ENCODE results near the gene STPG3. TPM values are rescaled to one million over a fixed set of nuclear protein-coding genes. Genes with fewer than 3 reads are reported as not detected.
A peak's percentile ranks its signal among the peaks of the same experiment; 100 is the strongest.

The STPG3 gene
- total and polyA plus RNA-seq, 2 of the 13 experiments (the other 11 are each of a cell fraction or from before 2014, with no cell fraction given), result not detected

DNA sequence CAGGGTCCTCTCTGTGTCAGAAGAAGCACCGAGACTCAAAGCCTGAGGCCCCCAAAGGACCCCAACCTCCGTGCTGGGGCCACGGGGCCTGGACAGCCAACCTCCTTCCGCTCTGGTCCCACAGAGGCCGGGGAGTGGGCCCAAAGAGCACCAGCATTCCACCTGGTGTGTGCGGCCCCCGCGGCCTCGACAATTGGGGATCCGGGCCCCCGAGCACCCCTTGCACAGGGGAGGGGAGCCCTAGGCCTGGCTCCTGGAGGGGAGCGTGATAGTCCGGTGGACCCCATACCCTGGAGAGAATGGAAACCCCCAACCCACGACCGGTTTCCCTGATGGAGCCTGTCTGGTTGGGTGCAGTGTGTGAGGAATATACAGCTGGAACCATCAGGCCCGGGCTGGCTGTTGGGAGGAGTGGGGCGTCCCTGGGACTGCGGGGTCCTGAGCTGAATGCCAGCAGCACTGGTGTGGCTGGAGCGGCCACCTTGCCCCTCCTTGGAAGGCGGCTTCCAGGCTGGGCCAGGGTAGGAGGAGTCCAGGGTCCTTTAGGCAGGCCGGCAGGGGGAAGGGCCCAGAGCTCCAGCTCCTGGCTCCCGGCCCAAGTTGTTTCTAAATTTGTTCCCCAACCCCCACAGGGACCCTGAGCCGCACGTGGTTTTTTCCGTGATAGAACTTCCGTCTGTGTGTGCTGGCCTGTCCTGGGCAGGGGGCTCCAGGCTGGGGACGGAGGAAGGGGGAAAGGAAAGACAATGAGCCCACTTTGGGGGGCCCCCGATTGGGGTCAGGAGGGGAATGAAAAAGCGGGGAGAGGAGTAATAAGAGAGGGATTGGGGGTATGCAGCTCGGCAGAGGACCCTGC is 25.6 kb downstream of the STPG3 start (continued):
- TF ChIP-seq, protein P1, sequence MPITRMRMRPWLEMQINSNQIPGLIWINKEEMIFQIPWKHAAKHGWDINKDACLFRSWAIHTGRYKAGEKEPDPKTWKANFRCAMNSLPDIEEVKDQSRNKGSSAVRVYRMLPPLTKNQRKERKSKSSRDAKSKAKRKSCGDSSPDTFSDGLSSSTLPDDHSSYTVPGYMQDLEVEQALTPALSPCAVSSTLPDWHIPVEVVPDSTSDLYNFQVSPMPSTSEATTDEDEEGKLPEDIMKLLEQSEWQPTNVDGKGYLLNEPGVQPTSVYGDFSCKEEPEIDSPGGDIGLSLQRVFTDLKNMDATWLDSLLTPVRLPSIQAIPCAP (CRISPR knock-in tag; IDR thresholded peaks at IDR 0.05; ENCODE audit: low read depth), result 0 out of 2 replicates have a peak, but pooled peaks have one; percentile 47
- TF ChIP-seq ZNF615 (CRISPR knock-in tag; IDR thresholded peaks at IDR 0.05; ENCODE audit: borderline replicate concordance) (peak; percentile 64; the same call in 1 of the 2 replicates), DR1 (CRISPR knock-in tag; IDR thresholded peaks at IDR 0.05) (0 out of 2 replicates have a peak, but pooled peaks have one; percentile 43), ZNF432 (CRISPR knock-in tag; IDR thresholded peaks at IDR 0.05; ENCODE audit: borderline replicate concordance) (no peak), BRCA1 (CRISPR knock-in tag; IDR thresholded peaks at IDR 0.05) (no peak), ZNF496 (CRISPR knock-in tag; IDR thresholded peaks at IDR 0.05; ENCODE audit: insufficient replicate concordance) (no peak), ZFP90 (CRISPR knock-in tag; IDR thresholded peaks at IDR 0.05; ENCODE audit: borderline replicate concordance) (0 out of 2 replicates have a peak, but pooled peaks have one; percentile 19), AGO1 (IDR thresholded peaks at IDR 0.05; ENCODE audit: low read depth, low read length, poor library complexity, severe bottlenecking) (peak; percentile 22), HNRNPL (IDR thresholded peaks at IDR 0.05; ENCODE audit: low read depth, low read length) (no peak), PHF5A (CRISPR knock-in tag; IDR thresholded peaks at IDR 0.05; ENCODE audit: low read depth, unreplicated experiment) (no peak), ARNT2 (CRISPR knock-in tag; IDR thresholded peaks at IDR 0.05; ENCODE audit: low read depth) (0 out of 2 replicates have a peak, but pooled peaks have one; percentile 29)
- TF ChIP-seq, protein P2, sequence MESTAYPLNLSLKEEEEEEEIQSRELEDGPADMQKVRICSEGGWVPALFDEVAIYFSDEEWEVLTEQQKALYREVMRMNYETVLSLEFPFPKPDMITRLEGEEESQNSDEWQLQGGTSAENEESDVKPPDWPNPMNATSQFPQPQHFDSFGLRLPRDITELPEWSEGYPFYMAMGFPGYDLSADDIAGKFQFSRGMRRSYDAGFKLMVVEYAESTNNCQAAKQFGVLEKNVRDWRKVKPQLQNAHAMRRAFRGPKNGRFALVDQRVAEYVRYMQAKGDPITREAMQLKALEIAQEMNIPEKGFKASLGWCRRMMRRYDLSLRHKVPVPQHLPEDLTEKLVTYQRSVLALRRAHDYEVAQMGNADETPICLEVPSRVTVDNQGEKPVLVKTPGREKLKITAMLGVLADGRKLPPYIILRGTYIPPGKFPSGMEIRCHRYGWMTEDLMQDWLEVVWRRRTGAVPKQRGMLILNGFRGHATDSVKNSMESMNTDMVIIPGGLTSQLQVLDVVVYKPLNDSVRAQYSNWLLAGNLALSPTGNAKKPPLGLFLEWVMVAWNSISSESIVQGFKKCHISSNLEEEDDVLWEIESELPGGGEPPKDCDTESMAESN (CRISPR knock-in tag; conservative IDR thresholded peaks at IDR 0.05), result peak; percentile 70
- TF ChIP-seq, protein P3, sequence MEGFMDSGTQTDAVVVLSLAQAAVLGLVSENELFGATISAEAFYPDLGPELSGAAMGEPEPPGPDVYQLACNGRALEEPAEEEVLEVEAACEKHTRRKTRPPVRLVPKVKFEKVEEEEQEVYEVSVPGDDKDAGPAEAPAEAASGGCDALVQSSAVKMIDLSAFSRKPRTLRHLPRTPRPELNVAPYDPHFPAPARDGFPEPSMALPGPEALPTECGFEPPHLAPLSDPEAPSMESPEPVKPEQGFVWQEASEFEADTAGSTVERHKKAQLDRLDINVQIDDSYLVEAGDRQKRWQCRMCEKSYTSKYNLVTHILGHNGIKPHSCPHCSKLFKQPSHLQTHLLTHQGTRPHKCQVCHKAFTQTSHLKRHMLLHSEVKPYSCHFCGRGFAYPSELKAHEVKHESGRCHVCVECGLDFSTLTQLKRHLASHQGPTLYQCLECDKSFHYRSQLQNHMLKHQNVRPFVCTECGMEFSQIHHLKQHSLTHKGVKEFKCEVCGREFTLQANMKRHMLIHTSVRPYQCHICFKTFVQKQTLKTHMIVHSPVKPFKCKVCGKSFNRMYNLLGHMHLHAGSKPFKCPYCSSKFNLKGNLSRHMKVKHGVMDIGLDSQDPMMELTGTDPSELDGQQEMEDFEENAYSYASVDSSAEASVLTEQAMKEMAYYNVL (CRISPR knock-in tag; IDR thresholded peaks at IDR 0.05; ENCODE audit: borderline replicate concordance), result peak; percentile 37; the same call in 1 of the 2 replicates
- TF ChIP-seq, protein P4, sequence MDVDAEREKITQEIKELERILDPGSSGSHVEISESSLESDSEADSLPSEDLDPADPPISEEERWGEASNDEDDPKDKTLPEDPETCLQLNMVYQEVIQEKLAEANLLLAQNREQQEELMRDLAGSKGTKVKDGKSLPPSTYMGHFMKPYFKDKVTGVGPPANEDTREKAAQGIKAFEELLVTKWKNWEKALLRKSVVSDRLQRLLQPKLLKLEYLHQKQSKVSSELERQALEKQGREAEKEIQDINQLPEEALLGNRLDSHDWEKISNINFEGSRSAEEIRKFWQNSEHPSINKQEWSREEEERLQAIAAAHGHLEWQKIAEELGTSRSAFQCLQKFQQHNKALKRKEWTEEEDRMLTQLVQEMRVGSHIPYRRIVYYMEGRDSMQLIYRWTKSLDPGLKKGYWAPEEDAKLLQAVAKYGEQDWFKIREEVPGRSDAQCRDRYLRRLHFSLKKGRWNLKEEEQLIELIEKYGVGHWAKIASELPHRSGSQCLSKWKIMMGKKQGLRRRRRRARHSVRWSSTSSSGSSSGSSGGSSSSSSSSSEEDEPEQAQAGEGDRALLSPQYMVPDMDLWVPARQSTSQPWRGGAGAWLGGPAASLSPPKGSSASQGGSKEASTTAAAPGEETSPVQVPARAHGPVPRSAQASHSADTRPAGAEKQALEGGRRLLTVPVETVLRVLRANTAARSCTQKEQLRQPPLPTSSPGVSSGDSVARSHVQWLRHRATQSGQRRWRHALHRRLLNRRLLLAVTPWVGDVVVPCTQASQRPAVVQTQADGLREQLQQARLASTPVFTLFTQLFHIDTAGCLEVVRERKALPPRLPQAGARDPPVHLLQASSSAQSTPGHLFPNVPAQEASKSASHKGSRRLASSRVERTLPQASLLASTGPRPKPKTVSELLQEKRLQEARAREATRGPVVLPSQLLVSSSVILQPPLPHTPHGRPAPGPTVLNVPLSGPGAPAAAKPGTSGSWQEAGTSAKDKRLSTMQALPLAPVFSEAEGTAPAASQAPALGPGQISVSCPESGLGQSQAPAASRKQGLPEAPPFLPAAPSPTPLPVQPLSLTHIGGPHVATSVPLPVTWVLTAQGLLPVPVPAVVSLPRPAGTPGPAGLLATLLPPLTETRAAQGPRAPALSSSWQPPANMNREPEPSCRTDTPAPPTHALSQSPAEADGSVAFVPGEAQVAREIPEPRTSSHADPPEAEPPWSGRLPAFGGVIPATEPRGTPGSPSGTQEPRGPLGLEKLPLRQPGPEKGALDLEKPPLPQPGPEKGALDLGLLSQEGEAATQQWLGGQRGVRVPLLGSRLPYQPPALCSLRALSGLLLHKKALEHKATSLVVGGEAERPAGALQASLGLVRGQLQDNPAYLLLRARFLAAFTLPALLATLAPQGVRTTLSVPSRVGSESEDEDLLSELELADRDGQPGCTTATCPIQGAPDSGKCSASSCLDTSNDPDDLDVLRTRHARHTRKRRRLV (CRISPR knock-in tag; IDR thresholded peaks at IDR 0.05), result peak; percentile 35; the same call in 1 of the 2 replicates
- TF ChIP-seq, protein P5, sequence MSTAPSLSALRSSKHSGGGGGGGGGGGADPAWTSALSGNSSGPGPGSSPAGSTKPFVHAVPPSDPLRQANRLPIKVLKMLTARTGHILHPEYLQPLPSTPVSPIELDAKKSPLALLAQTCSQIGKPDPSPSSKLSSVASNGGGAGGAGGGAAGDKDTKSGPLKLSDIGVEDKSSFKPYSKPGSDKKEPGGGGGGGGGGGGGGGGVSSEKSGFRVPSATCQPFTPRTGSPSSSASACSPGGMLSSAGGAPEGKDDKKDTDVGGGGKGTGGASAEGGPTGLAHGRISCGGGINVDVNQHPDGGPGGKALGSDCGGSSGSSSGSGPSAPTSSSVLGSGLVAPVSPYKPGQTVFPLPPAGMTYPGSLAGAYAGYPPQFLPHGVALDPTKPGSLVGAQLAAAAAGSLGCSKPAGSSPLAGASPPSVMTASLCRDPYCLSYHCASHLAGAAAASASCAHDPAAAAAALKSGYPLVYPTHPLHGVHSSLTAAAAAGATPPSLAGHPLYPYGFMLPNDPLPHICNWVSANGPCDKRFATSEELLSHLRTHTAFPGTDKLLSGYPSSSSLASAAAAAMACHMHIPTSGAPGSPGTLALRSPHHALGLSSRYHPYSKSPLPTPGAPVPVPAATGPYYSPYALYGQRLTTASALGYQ (CRISPR knock-in tag; IDR thresholded peaks at IDR 0.05), result no peak

All from HepG2 (cell line).